Stomach (tissue), 4 donors: ENCODE measurements around the gene LHFPL6.

ENCODE experiments used
- EP300 ChIP-seq: sonication (generic); formaldehyde crosslinking; IDR thresholded peaks from one replicate; pipeline ENCODE4 v1.6.1; 2017; ENCODE audit warnings: antibody characterized with exemption
- POLR2A ChIP-seq, 4 donors: fragments of 450-650 bp; IDR thresholded peaks; one replicate each; pipeline ENCODE4 v1.6.1; 2016; ENCODE audit warnings: antibody characterized with exemption in 4 of 4, control low read depth in 2 of 4, mild to moderate bottlenecking in 1 of 4, moderate library complexity in 1 of 4
- POLR2AphosphoS5 ChIP-seq, 3 donors: sonication (generic); formaldehyde crosslinking; IDR thresholded peaks; one replicate each; pipeline ENCODE4 v1.6.1; 2016; ENCODE audit warnings: antibody characterized with exemption in 3 of 3
- TF ChIP-seq, protein P1 (sequence below), 7 experiments: fragments of 450-650 bp in 4 of 7; fragments of 200-600 bp in 3 of 7; sonication (generic) in 3 of 7; IDR thresholded peaks; one replicate each; pipeline ENCODE4 v1.5.1; 2016 to 2019; ENCODE audit warnings: antibody characterized with exemption in 7 of 7, control low read depth in 2 of 7, mild to moderate bottlenecking in 1 of 7

DNA sequence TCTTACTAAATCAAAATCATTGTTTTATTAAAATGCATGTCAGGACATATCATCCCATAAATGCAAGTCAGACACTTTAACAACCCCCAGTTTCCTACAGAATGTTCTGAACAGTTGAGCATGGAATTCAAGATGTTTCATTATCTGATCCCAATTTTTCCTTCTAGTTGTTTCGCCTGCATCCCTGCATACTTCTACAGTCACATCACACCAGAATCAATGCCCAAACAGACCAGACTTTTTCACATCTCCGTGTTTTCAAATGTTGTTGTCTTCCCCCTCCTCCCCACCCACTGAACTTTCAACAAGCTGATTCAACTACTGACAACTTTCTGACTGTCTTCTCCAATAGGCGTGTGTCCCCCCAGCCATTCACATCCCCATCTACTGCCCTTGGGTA, 48.6 kb downstream of the LHFPL6 start:
- TF ChIP-seq, protein P1, sequence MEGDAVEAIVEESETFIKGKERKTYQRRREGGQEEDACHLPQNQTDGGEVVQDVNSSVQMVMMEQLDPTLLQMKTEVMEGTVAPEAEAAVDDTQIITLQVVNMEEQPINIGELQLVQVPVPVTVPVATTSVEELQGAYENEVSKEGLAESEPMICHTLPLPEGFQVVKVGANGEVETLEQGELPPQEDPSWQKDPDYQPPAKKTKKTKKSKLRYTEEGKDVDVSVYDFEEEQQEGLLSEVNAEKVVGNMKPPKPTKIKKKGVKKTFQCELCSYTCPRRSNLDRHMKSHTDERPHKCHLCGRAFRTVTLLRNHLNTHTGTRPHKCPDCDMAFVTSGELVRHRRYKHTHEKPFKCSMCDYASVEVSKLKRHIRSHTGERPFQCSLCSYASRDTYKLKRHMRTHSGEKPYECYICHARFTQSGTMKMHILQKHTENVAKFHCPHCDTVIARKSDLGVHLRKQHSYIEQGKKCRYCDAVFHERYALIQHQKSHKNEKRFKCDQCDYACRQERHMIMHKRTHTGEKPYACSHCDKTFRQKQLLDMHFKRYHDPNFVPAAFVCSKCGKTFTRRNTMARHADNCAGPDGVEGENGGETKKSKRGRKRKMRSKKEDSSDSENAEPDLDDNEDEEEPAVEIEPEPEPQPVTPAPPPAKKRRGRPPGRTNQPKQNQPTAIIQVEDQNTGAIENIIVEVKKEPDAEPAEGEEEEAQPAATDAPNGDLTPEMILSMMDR (IDR thresholded peaks at IDR 0.05): no peak
- TF ChIP-seq POLR2A (IDR thresholded peaks at IDR 0.05) (no peak), EP300 (no peak), POLR2AphosphoS5 (IDR thresholded peaks at IDR 0.05) (no peak)
